Common myeloid progenitor, CD34-positive (primary cell): ENCODE data around the gene EPAS1.

Experiments used
- CTCF ChIA-PET: fragments of 350-600 bp; sonication (Branson Sonifier 250); formaldehyde crosslinking; loops from one replicate; lab custom pipeline; 2021; ENCODE audit warnings: antibody characterized with exemption; lab: Charles Lee
- POLR2A ChIA-PET: fragments of 350-600 bp; sonication (Branson Sonifier 250); formaldehyde crosslinking; loops from one replicate; lab custom pipeline; 2021; ENCODE audit warnings: antibody characterized with exemption; lab: Charles Lee
- DNase-seq, 3 donors: peaks; one replicate each; pipeline versions ENCODE4 v3.0.0 to v3.0.0-alpha.2; 2013
- H3K27ac ChIP-seq, 2 experiments: 1 replicate in 1 of 2; 2 replicates in 1 of 2; pipeline ENCODE4 v1.7.0; 2013; ENCODE audit warnings: inconsistent platforms in 2 of 2, low read length in 2 of 2, mild to moderate bottlenecking in 2 of 2, low read depth in 1 of 2, moderate library complexity in 1 of 2; ENCODE audit not compliant: severe bottlenecking in 2 of 2, insufficient read depth in 1 of 2, poor library complexity in 1 of 2
- H3K27me3 ChIP-seq, 5 experiments: replicated peaks in 2 of 5; 1 replicate in 3 of 5; 2 replicates in 2 of 5; pipeline versions ENCODE4 v1.6.1 to v1.7.0; 2013; ENCODE audit warnings: low read length in 4 of 5, mild to moderate bottlenecking in 2 of 5, moderate library complexity in 2 of 5, inconsistent platforms in 1 of 5; ENCODE audit not compliant: insufficient read depth in 5 of 5, control insufficient read depth in 4 of 5
- H3K36me3 ChIP-seq, 4 experiments: 1 replicate in 2 of 4; 2 replicates in 2 of 4; pipeline versions ENCODE4 v1.6.1 to v1.7.0; 2013; ENCODE audit warnings: low read length in 3 of 4, control low read depth in 1 of 4, mild to moderate bottlenecking in 1 of 4; ENCODE audit not compliant: control insufficient read depth in 4 of 4, insufficient read depth in 4 of 4
- H3K4me1 ChIP-seq, 4 experiments: 1 replicate in 3 of 4; 2 replicates in 1 of 4; pipeline versions ENCODE4 v1.6.1 to v1.7.1; 2013; ENCODE audit warnings: low read length in 3 of 4, mild to moderate bottlenecking in 3 of 4, control low read depth in 1 of 4, inconsistent platforms in 1 of 4, moderate library complexity in 1 of 4; ENCODE audit not compliant: control insufficient read depth in 4 of 4, insufficient read depth in 4 of 4; ENCODE audit errors: control extremely low read depth in 1 of 4
- H3K4me3 ChIP-seq, 7 experiments: 1 replicate in 4 of 7; 2 replicates in 3 of 7; pipeline versions ENCODE4 v1.5.1 to v1.7.0; 2013; ENCODE audit warnings: mild to moderate bottlenecking in 7 of 7, low read length in 6 of 7, moderate library complexity in 6 of 7, inconsistent platforms in 2 of 7, low read depth in 2 of 7, control low read depth in 1 of 7; ENCODE audit not compliant: insufficient read depth in 4 of 7, control insufficient read depth in 1 of 7; ENCODE audit errors: extremely low read depth in 1 of 7
- H3K9me3 ChIP-seq, 5 experiments: 1 replicate in 4 of 5; 2 replicates in 1 of 5; pipeline versions ENCODE4 v1.6.1 to v1.7.1; 2013; ENCODE audit warnings: low read length in 4 of 5, mild to moderate bottlenecking in 2 of 5, inconsistent platforms in 1 of 5, low read depth in 1 of 5, moderate library complexity in 1 of 5; ENCODE audit not compliant: control insufficient read depth in 4 of 5, insufficient read depth in 2 of 5; ENCODE audit errors: control extremely low read depth in 1 of 5
- WGBS: methylation state at CpG from one replicate; pipeline ENCODE4 v1.1.5; 2013; ENCODE audit not compliant: insufficient coverage; 5-methylcytosine and 5-hydroxymethylcytosine counted together

Gene EPAS1

DNA sequence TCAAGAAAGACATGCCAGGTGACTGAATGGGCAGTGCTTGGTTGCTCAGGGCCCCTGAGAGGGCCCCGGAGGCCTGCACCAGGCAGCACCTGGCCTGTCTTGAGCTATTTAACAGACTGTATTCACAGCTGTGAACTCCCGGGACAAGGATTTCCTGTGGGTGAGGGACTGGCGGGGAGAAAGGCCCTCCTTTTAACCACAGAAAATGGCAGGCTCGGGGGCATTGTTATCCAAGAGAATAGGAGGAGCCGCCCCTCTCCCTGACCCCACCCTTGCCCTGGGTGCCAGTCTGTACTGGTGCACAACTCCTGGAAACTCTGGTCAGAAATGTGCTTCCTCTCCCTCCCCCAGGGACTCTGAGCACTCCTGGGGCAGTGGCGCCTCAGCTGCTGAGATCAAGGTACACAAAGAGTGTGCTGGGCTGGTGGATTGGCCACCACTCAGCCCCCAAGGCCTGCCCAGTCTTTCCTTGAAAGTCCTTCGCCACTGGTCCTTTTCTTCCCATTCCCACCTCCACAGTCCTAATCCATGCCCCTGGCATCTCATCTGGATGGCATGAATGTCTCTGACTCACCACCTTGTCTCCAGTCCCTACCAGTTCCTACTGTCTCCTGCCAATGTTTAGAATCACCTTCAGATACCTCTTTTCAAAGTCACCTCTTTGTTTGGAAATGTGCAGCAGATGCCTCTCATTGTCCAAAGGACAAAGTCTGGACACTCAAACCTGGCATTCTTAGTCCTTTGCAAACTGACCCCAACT lies 19.6 kb upstream of the EPAS1 start:
- POLR2A ChIA-PET, result no interaction called here
- 23% methylated on average over 5 of the region's 7 CpGs for WGBS
- DNase-seq, result peak in 2 of 3 donors; percentile 34 to 55

DNA sequence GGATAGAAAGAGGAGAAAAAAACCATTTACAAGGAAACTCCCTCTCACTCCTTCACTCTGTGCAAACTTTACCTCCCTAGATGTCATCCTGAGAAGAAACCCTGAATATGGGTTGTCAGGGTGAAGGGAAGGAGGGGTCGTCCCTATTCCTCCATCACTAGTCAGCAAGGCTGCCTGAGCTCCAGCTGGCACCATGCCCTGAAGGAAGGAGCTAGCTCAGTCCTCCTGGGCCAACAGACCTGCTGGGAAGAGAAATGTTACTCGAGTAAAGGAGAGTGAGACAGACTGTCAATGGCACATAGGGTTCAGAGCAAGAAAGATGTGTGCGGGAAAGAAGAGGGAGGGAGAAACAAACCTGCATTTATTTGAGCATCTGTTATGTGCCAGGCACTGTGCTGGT lies 18.3 kb upstream of the EPAS1 start:
- CTCF ChIA-PET, result interaction anchor here (1.7 kb wide), 2 partner anchors 8 to 15 kb away, joined by 5 to 7 read pairs; no protein-coding TSS in a partner anchor
- POLR2A ChIA-PET, result no interaction called here

More for the DNA sequence above, 19.6 kb upstream of the EPAS1 start:
- Histone ChIP-seq H3K36me3 (no peaks in the 10 kb centered on the region), H3K9me3 (no peaks in the 10 kb centered on the region), H3K4me3 (peak overlapping the region in 1 of 7 experiments; percentile 12), H3K27ac (no peak overlapping the region), H3K27me3 (no peaks in the 10 kb centered on the region), H3K4me1 (peaks cover 9 to 34% (median 33%) of the 10 kb centered on the region in 4 experiments)
- CTCF ChIA-PET, result interaction anchor here (1.2 kb wide), 1 partner anchor 46 kb away, joined by 4 read pairs; no protein-coding TSS in a partner anchor

DNA sequence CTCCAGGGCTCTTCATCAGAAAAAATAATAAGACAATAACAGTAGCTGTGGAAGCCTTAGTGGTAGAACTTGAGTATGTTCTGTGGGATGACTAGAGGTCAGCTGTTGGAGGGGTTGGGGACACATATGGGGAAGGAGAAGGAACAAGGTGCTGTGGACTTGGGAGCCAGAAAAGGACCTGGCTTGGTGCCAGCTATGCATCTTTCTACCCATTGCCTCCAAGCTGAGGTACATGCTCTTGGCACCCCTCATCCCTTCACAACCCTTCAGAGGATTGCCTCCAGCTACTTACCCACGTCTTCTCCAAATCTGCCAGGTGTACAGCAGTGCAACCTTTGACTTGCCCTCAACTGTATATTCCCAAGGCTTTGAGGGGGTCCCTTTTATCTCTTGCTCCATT lies 15.3 kb upstream of the EPAS1 start:
- H3K36me3 ChIP-seq, result no peaks in the 10 kb centered on the region
- POLR2A ChIA-PET, result interaction anchor here (0.6 kb wide), 1 partner anchor 79 kb away, joined by 3 read pairs; no protein-coding TSS in a partner anchor
- 71% methylated on average over 1 of the region's 1 CpG for WGBS
- no peak overlapping the region for H3K4me3 ChIP-seq
- CTCF ChIA-PET, result interaction anchor here (1.3 to 1.6 kb wide), 2 partner anchors 12 to 17 kb away, joined by 3 to 5 read pairs; no protein-coding TSS in a partner anchor
- peaks cover 2 to 21% (median 16%) of the 10 kb centered on the region in 4 experiments for H3K4me1 ChIP-seq
- DNase-seq, result no peak
- no peak overlapping the region for H3K27ac ChIP-seq
- H3K9me3 ChIP-seq, result no peaks in the 10 kb centered on the region
- no peaks in the 10 kb centered on the region for H3K27me3 ChIP-seq

More for the DNA sequence above, 18.3 kb upstream of the EPAS1 start:
- DNase-seq, result no peak
- no peaks in the 10 kb centered on the region for H3K36me3 ChIP-seq
- no peaks in the 10 kb centered on the region for H3K27me3 ChIP-seq
- peaks cover 9 to 34% (median 33%) of the 10 kb centered on the region in 4 experiments for H3K4me1 ChIP-seq
- no peak overlapping the region for H3K4me3 ChIP-seq
- no peak overlapping the region for H3K27ac ChIP-seq
- 81% methylated on average over 2 of the region's 3 CpGs for WGBS
- no peaks in the 10 kb centered on the region for H3K9me3 ChIP-seq

DNA sequence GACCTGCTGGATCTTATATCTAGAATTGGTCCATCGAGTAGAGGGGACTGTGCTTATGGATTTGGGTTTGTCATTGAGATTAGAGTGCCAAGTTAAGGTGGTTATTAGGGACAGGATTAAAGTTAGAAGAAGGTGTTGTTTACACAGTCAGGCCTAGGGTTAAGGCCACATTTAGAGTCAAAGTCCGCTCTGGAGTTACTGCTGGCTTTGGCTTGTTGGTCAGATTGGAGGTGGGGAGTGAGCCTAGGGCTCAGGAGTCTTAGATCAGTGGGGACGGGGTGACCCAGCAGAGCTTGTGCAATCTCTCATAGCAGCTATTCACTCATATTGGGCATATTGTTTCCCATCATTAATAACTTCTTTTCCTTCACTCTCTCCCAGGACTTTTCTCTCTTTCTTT lies 13.5 kb upstream of the EPAS1 start:
- Histone ChIP-seq H3K4me3 (no peak overlapping the region), H3K4me1 (peaks cover 0 to 16% (median 3%) of the 10 kb centered on the region in 4 experiments), H3K27ac (no peak overlapping the region), H3K27me3 (no peaks in the 10 kb centered on the region), H3K36me3 (no peaks in the 10 kb centered on the region), H3K9me3 (no peaks in the 10 kb centered on the region)
- CTCF ChIA-PET, result interaction anchor here (1.5 kb wide), 2 partner anchors 22 to 30 kb away, joined by 3 read pairs; no protein-coding TSS in a partner anchor
- 100% methylated on average over 3 of the region's 3 CpGs for WGBS
- POLR2A ChIA-PET, result no interaction called here
- DNase-seq, result no peak

DNA sequence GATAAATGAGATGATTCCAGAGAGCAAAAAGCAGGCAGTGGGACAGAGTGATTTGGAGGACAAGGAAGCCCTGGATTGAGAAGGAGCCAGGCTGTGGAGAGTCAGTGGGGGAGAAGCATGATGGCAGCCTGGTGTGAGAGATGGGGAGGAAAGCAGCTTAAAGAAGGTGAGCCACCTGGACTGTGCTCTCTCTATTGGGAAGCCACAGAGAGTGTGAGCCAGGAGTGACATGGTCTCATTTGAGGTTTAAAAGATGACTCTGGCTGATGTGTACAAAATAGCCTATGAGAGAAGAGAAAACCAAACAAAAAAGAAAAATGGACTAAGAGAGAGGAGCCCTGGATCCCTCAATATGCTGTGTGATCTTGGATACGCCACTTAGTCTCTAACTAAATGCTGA lies 12.9 kb upstream of the EPAS1 start:
- Histone ChIP-seq H3K36me3 (no peaks in the 10 kb centered on the region), H3K4me1 (peaks cover 0 to 16% (median 3%) of the 10 kb centered on the region in 4 experiments), H3K27ac (no peak overlapping the region), H3K4me3 (no peak overlapping the region), H3K27me3 (no peaks in the 10 kb centered on the region), H3K9me3 (no peaks in the 10 kb centered on the region)
- POLR2A ChIA-PET, result no interaction called here
- CTCF ChIA-PET, result interaction anchor here (1.0 to 1.5 kb wide), 3 partner anchors 22 to 221 kb away, joined by 3 read pairs; no protein-coding TSS in a partner anchor
- no peak for DNase-seq
- 100% methylated on average over 1 of the region's 1 CpG for WGBS

DNA sequence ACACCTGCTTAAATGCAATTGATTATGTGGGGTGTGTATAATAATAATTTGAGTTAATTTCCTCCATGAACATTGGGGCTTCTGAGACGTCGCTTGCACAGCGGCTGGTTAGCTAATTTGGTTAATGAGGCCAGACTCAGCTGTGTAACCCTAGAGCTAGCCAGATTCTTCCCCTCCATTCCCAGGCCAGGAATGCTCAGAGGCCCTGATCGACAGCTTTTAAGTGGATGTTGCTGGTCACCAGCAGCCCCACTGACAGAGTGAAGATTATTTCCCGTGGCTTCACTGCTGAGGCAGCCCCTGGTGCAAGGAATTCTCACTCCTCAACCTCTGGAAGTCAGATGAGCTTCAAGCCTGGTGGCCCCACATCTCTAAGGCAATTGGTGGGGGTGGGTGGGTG lies 12.4 kb upstream of the EPAS1 start:
- Histone ChIP-seq H3K4me3 (no peak overlapping the region), H3K4me1 (peaks cover 0 to 16% (median 3%) of the 10 kb centered on the region in 4 experiments), H3K27ac (no peak overlapping the region), H3K36me3 (no peaks in the 10 kb centered on the region), H3K9me3 (no peaks in the 10 kb centered on the region), H3K27me3 (no peaks in the 10 kb centered on the region)
- CTCF ChIA-PET, result interaction anchor here (1.0 kb wide), 1 partner anchor 222 kb away, joined by 3 read pairs; no protein-coding TSS in a partner anchor
- POLR2A ChIA-PET, result no interaction called here
- no peak for DNase-seq
- WGBS, result 95% methylated on average over 4 of the region's 5 CpGs

DNA sequence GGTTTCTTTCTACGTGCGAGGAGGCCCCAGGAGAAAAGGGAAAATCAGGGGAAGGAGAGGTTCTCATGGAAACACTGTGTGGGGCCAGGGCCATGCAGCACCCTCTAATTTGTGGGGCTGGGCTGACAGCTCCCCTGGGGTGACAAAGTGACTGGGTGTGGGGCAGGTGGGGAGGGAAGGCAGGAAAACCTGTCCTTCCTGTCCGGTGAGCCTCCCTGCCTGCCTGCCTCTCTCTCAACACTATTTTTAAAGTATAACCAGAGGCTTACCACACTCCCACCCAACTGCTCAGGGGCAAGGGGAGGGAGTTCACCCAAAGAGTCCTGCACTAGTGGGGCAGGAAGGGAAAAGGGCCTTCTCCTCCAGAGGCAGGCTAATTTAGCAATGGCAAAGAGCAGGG lies 10.5 kb upstream of the EPAS1 start:
- Histone ChIP-seq H3K4me3 (no peak overlapping the region), H3K27ac (no peak overlapping the region), H3K4me1 (peaks cover 0 to 16% (median 3%) of the 10 kb centered on the region in 4 experiments), H3K27me3 (peaks cover 0 to 2% (median 0%) of the 10 kb centered on the region in 5 experiments), H3K36me3 (no peaks in the 10 kb centered on the region), H3K9me3 (no peaks in the 10 kb centered on the region)
- DNase-seq, result no peak
- ChIA-PET POLR2A (no interaction called here), CTCF (interaction anchor here (1.4 to 1.8 kb wide), 2 partner anchors 8 to 79 kb away, joined by 4 to 5 read pairs; no protein-coding TSS in a partner anchor)
- 92% methylated on average over 2 of the region's 3 CpGs for whole genome bisulfite sequencing
